ENCODE results near the gene TAF1. TPM values are rescaled to one million over a fixed set of nuclear protein-coding genes. Genes with fewer than 3 reads are reported as not detected.
"Not testable (repeated sequence)": the region's sequence is repeated elsewhere in the genome, so short reads cannot be mapped to it uniquely, and the experiment has no call there.

Gene TAF1
- total RNA-seq, 1 experiment from 2014 or later: 41.2 TPM

- Histone ChIP-seq H3K36me3 (ENCODE audit: control insufficient read depth, insufficient read depth, low read length) (no peaks in the 10 kb centered on the region), H3K4me1 (no peaks in the 10 kb centered on the region), H3K4me3 (ENCODE audit: low read depth, low read length) (no peak overlapping the region), H3K9me3 (no peaks in the 10 kb centered on the region), H3K27me3 (replicated peaks; ENCODE audit: control insufficient read depth, insufficient read depth, low read length) (no peaks in the 10 kb centered on the region)
- ChIA-PET POLR2A (no interaction called here), CTCF (no interaction called here)
- peaks cover 47% of the 10 kb centered on the region for H3K36me3 Mint-ChIP-seq (ENCODE audit: insufficient read depth, unreplicated experiment)
- no peak for TF ChIP-seq CTCF (IDR thresholded peaks at IDR 0.05; ENCODE audit: insufficient read depth in 1 of 2, low read depth in 1 of 2, low read length in 1 of 2, severe bottlenecking in 1 of 2, unreplicated experiment in 1 of 2)
- BruUV-seq (replicated peaks): no TSS peak
- H3K9me3 Mint-ChIP-seq (ENCODE audit: unreplicated experiment): no peaks in the 10 kb centered on the region
- no peak for DNase-seq
- intact Hi-C loops (cut with micrococcal nuclease; ENCODE audit: unreplicated experiment): no loop called here
- no peaks in the 10 kb centered on the region for H3K27me3 Mint-ChIP-seq (ENCODE audit: insufficient read depth, unreplicated experiment)
- H3K4me1 Mint-ChIP-seq (ENCODE audit: low read depth, unreplicated experiment): no peaks in the 10 kb centered on the region
- H3K27ac Mint-ChIP-seq (ENCODE audit: unreplicated experiment): no peak overlapping the region
- no peak overlapping the region for H3K4me3 Mint-ChIP-seq (ENCODE audit: unreplicated experiment)
Observed at GRCh38 chrX:71439420-71439819, 73.3 kb downstream of the TAF1 start.

- TF ChIP-seq CTCF (IDR thresholded peaks at IDR 0.05; ENCODE audit: insufficient read depth in 1 of 2, low read depth in 1 of 2, low read length in 1 of 2, severe bottlenecking in 1 of 2, unreplicated experiment in 1 of 2): no peak
- Mint-ChIP-seq H3K4me3 (ENCODE audit: unreplicated experiment) (no peak overlapping the region), H3K27ac (ENCODE audit: unreplicated experiment) (no peak overlapping the region), H3K36me3 (ENCODE audit: insufficient read depth, unreplicated experiment) (peaks cover 47% of the 10 kb centered on the region), H3K27me3 (ENCODE audit: insufficient read depth, unreplicated experiment) (no peaks in the 10 kb centered on the region), H3K4me1 (ENCODE audit: low read depth, unreplicated experiment) (no peaks in the 10 kb centered on the region), H3K9me3 (ENCODE audit: unreplicated experiment) (no peaks in the 10 kb centered on the region)
- no peak for DNase-seq
- CTCF ChIA-PET: no interaction called here
- Histone ChIP-seq H3K4me3 (ENCODE audit: low read depth, low read length) (no peak overlapping the region), H3K9me3 (no peaks in the 10 kb centered on the region), H3K27me3 (replicated peaks; ENCODE audit: control insufficient read depth, insufficient read depth, low read length) (no peaks in the 10 kb centered on the region), H3K4me1 (no peaks in the 10 kb centered on the region), H3K36me3 (ENCODE audit: control insufficient read depth, insufficient read depth, low read length) (no peaks in the 10 kb centered on the region)
- intact Hi-C loops (cut with micrococcal nuclease; ENCODE audit: unreplicated experiment): no loop called here
- no TSS peak for BruUV-seq (replicated peaks)
- POLR2A ChIA-PET: no interaction called here
Observed at GRCh38 chrX:71439896-71440295, 73.7 kb downstream of the TAF1 start.

GRCh38 chrX:71440401-71440800 lies 74.2 kb downstream of the TAF1 start:
- H3K36me3 ChIP-seq (ENCODE audit: control insufficient read depth, insufficient read depth, low read length): no peaks in the 10 kb centered on the region
- H3K27me3 Mint-ChIP-seq (ENCODE audit: insufficient read depth, unreplicated experiment): no peaks in the 10 kb centered on the region
- DNase-seq: no peak
- peaks cover 47% of the 10 kb centered on the region for H3K36me3 Mint-ChIP-seq (ENCODE audit: insufficient read depth, unreplicated experiment)
- no peaks in the 10 kb centered on the region for H3K9me3 Mint-ChIP-seq (ENCODE audit: unreplicated experiment)
- H3K4me1 Mint-ChIP-seq (ENCODE audit: low read depth, unreplicated experiment): no peaks in the 10 kb centered on the region
- no peak for TF ChIP-seq CTCF (IDR thresholded peaks at IDR 0.05; ENCODE audit: insufficient read depth in 1 of 2, low read depth in 1 of 2, low read length in 1 of 2, severe bottlenecking in 1 of 2, unreplicated experiment in 1 of 2)
- H3K27me3 ChIP-seq (replicated peaks; ENCODE audit: control insufficient read depth, insufficient read depth, low read length): no peaks in the 10 kb centered on the region
- H3K4me1 ChIP-seq: no peaks in the 10 kb centered on the region
- intact Hi-C loops (cut with micrococcal nuclease; ENCODE audit: unreplicated experiment): no loop called here
- no peak overlapping the region for H3K27ac Mint-ChIP-seq (ENCODE audit: unreplicated experiment)
- no TSS peak for BruUV-seq (replicated peaks)
- no peak overlapping the region for H3K4me3 ChIP-seq (ENCODE audit: low read depth, low read length)
- ChIA-PET CTCF (no interaction called here), POLR2A (no interaction called here)
- H3K4me3 Mint-ChIP-seq (ENCODE audit: unreplicated experiment): no peak overlapping the region
- no peaks in the 10 kb centered on the region for H3K9me3 ChIP-seq

- H3K27me3 ChIP-seq (replicated peaks; ENCODE audit: control insufficient read depth, insufficient read depth, low read length); H3K36me3 ChIP-seq (ENCODE audit: control insufficient read depth, insufficient read depth, low read length); H3K27ac Mint-ChIP-seq (ENCODE audit: unreplicated experiment); H3K4me1 Mint-ChIP-seq (ENCODE audit: low read depth, unreplicated experiment); DNase-seq; H3K9me3 Mint-ChIP-seq (ENCODE audit: unreplicated experiment); H3K4me3 Mint-ChIP-seq (ENCODE audit: unreplicated experiment); POLR2A ChIA-PET; H3K4me1 ChIP-seq; H3K9me3 ChIP-seq; intact Hi-C loops (cut with micrococcal nuclease; ENCODE audit: unreplicated experiment); H3K27me3 Mint-ChIP-seq (ENCODE audit: insufficient read depth, unreplicated experiment); BruUV-seq (replicated peaks); H3K4me3 ChIP-seq (ENCODE audit: low read depth, low read length); CTCF ChIA-PET: not testable (repeated sequence)
- peaks cover 47% of the 10 kb centered on the region for H3K36me3 Mint-ChIP-seq (ENCODE audit: insufficient read depth, unreplicated experiment)
Observed at GRCh38 chrX:71441809-71442208, 75.7 kb downstream of the TAF1 start.

Data from Caco-2 (cell line).